Measurements from ENCODE around the gene FADS2.

FADS2 gene

DNA sequence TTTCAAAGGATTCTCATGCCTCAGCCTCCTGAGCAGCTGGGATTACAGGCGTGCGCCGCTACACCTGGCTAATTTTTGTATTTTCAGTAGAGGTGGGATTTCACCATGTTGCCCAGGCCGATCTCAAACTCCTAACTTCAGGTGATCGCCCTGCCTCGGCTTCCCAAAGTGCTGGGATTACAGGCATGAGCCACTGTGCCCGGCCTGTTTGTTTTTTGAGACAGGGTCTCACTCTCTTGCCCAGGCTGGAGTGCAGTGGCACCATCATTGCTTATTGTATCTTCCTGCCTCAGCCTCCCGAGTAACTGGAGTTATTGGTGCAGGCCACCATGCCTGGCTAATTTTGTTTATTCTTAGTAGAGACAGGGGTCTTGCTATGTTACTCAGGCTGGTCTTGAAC, 8.1 kb downstream of the FADS2 start:
- no peak overlapping the region for H3K4me3 ChIP-seq (ENCODE audit: low read length)
- H3K9me3 ChIP-seq (ENCODE audit: low read length) = no peaks in the 10 kb centered on the region
- peaks cover 79% of the 10 kb centered on the region for H3K36me3 ChIP-seq (ENCODE audit: insufficient read depth, low read length)
- H3K27me3 ChIP-seq (ENCODE audit: insufficient read depth, low read length) = no peaks in the 10 kb centered on the region
- no peak overlapping the region for H2AFZ ChIP-seq (ENCODE audit: low read depth, low read length)
- H3K4me1 ChIP-seq (ENCODE audit: insufficient read depth, low read length) = peaks cover 38% of the 10 kb centered on the region

- H3K27me3 ChIP-seq (ENCODE audit: insufficient read depth, low read length) = no peaks in the 10 kb centered on the region
- H3K9me3 ChIP-seq (ENCODE audit: low read length) = no peaks in the 10 kb centered on the region
- no peak overlapping the region for H2AFZ ChIP-seq (ENCODE audit: low read depth, low read length)
- H3K36me3 ChIP-seq (ENCODE audit: insufficient read depth, low read length) = peaks cover 79% of the 10 kb centered on the region
- H3K4me3 ChIP-seq (ENCODE audit: low read length) = no peak overlapping the region
- H3K4me1 ChIP-seq (ENCODE audit: insufficient read depth, low read length) = peaks cover 25% of the 10 kb centered on the region
Observed at GRCh38 chr11:61837411-61838005, 9.4 kb downstream of the FADS2 start.

- Histone ChIP-seq H3K36me3 (ENCODE audit: insufficient read depth, low read length) (peaks cover 79% of the 10 kb centered on the region), H3K4me1 (ENCODE audit: insufficient read depth, low read length) (peaks cover 15% of the 10 kb centered on the region), H3K27me3 (ENCODE audit: insufficient read depth, low read length) (no peaks in the 10 kb centered on the region)
Observed at GRCh38 chr11:61838501-61838900, 10.4 kb downstream of the FADS2 start.

GRCh38 chr11:61838921-61839320, 10.8 kb downstream of the FADS2 start:
- H2AFZ ChIP-seq (ENCODE audit: low read depth, low read length) = no peak overlapping the region
- no peaks in the 10 kb centered on the region for H3K27me3 ChIP-seq (ENCODE audit: insufficient read depth, low read length)
- H3K4me1 ChIP-seq (ENCODE audit: insufficient read depth, low read length) = peaks cover 11% of the 10 kb centered on the region
- no peak overlapping the region for H3K4me3 ChIP-seq (ENCODE audit: low read length)
- peaks cover 76% of the 10 kb centered on the region for H3K36me3 ChIP-seq (ENCODE audit: insufficient read depth, low read length)
- H3K9me3 ChIP-seq (ENCODE audit: low read length) = no peaks in the 10 kb centered on the region

More at GRCh38 chr11:61838501-61838900, 10.4 kb downstream of the FADS2 start:
- Histone ChIP-seq H3K4me3 (ENCODE audit: low read length) (no peak overlapping the region), H3K9me3 (ENCODE audit: low read length) (no peaks in the 10 kb centered on the region), H2AFZ (ENCODE audit: low read depth, low read length) (no peak overlapping the region)

- Histone ChIP-seq H3K27me3 (ENCODE audit: insufficient read depth, low read length) (no peaks in the 10 kb centered on the region), H3K9me3 (ENCODE audit: low read length) (no peaks in the 10 kb centered on the region), H3K36me3 (ENCODE audit: insufficient read depth, low read length) (peaks cover 80% of the 10 kb centered on the region), H3K4me3 (ENCODE audit: low read length) (no peak overlapping the region), H3K4me1 (ENCODE audit: insufficient read depth, low read length) (peaks cover 3% of the 10 kb centered on the region), H2AFZ (ENCODE audit: low read depth, low read length) (no peak overlapping the region)
Observed at GRCh38 chr11:61839742-61840141, 11.6 kb downstream of the FADS2 start.

DNA sequence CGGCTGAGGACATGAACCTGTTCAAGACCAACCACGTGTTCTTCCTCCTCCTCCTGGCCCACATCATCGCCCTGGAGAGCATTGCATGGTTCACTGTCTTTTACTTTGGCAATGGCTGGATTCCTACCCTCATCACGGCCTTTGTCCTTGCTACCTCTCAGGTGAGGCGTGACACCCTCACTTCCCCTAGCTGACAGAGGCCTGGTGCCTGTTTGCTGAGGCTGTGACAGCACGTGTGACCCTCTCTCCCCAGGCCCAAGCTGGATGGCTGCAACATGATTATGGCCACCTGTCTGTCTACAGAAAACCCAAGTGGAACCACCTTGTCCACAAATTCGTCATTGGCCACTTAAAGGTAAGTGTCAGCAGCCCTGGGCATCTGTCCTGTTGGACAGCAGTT, 12.3 kb downstream of the FADS2 start:
- H3K4me3 ChIP-seq (ENCODE audit: low read length) = no peak overlapping the region
- no peaks in the 10 kb centered on the region for H3K27me3 ChIP-seq (ENCODE audit: insufficient read depth, low read length)
- H3K9me3 ChIP-seq (ENCODE audit: low read length) = no peaks in the 10 kb centered on the region
- no peak overlapping the region for H2AFZ ChIP-seq (ENCODE audit: low read depth, low read length)
- no peaks in the 10 kb centered on the region for H3K4me1 ChIP-seq (ENCODE audit: insufficient read depth, low read length)
- peaks cover 85% of the 10 kb centered on the region for H3K36me3 ChIP-seq (ENCODE audit: insufficient read depth, low read length)

- H2AFZ ChIP-seq (ENCODE audit: low read depth, low read length) = no peak overlapping the region
- H3K9me3 ChIP-seq (ENCODE audit: low read length) = no peaks in the 10 kb centered on the region
- no peak overlapping the region for H3K4me3 ChIP-seq (ENCODE audit: low read length)
- H3K27me3 ChIP-seq (ENCODE audit: insufficient read depth, low read length) = no peaks in the 10 kb centered on the region
- H3K36me3 ChIP-seq (ENCODE audit: insufficient read depth, low read length) = peaks cover 87% of the 10 kb centered on the region
- H3K4me1 ChIP-seq (ENCODE audit: insufficient read depth, low read length) = no peaks in the 10 kb centered on the region
Observed at GRCh38 chr11:61841636-61842527, 13.8 kb downstream of the FADS2 start.

DNA sequence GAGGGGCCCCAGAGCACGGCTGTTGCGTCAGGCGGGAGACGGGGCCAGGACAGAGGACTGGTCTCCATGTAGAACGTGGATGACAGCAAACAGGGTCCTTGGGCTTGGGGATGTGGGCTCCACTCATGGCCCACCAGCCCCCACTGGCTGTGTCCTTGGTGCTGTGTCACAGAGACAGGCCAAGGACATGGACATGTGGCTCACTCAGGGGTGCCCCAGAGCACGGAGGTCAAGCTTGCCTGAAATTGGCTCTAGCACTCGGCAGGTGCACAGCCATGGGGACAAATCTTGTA, 14.4 kb downstream of the FADS2 start:
- no peak overlapping the region for H3K4me3 ChIP-seq (ENCODE audit: low read length)
- peaks cover 86% of the 10 kb centered on the region for H3K36me3 ChIP-seq (ENCODE audit: insufficient read depth, low read length)
- no peaks in the 10 kb centered on the region for H3K27me3 ChIP-seq (ENCODE audit: insufficient read depth, low read length)
- H2AFZ ChIP-seq (ENCODE audit: low read depth, low read length) = no peak overlapping the region
- H3K4me1 ChIP-seq (ENCODE audit: insufficient read depth, low read length) = no peaks in the 10 kb centered on the region
- no peaks in the 10 kb centered on the region for H3K9me3 ChIP-seq (ENCODE audit: low read length)

GRCh38 chr11:61844909-61845565, 16.9 kb downstream of the FADS2 start:
- Histone ChIP-seq H3K27me3 (ENCODE audit: insufficient read depth, low read length) (no peaks in the 10 kb centered on the region), H3K9me3 (ENCODE audit: low read length) (no peaks in the 10 kb centered on the region), H3K36me3 (ENCODE audit: insufficient read depth, low read length) (peaks cover 87% of the 10 kb centered on the region), H2AFZ (ENCODE audit: low read depth, low read length) (no peak overlapping the region), H3K4me3 (ENCODE audit: low read length) (no peak overlapping the region), H3K4me1 (ENCODE audit: insufficient read depth, low read length) (no peaks in the 10 kb centered on the region)

DNA sequence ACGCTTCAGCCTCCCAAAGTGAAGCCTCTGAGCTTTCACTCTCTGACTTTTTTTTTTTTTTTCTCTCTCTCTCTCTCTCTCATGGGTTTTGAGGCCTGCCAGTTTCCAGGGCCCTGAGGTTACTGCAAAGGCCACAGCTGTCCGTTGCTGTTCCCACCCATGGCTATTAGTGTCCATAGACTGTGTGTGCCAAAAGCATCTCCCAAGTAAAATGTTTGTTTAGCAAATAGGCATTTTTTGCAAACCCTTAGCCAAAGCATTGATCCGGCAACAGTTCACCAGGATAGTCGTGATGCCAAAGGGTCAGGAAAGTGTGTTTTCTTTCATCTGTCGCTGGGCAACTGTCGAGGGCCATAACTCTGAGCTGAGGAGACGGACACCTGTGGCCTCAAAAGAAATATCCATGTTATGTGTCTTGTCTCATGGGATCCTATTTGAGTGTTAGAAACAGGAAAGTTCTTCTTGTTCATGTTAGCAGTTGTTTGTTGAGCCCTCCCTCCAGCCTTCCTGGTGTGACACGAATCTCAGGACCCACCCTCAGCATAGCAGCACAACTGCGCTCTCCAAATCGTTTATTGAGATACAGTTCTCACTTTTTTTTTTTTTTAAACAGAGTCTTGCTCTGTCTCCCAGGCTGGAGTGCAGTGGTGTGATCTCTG, 18.4 kb downstream of the FADS2 start:
- H3K4me3 ChIP-seq (ENCODE audit: low read length) = no peak overlapping the region
- no peak overlapping the region for H2AFZ ChIP-seq (ENCODE audit: low read depth, low read length)
- no peaks in the 10 kb centered on the region for H3K9me3 ChIP-seq (ENCODE audit: low read length)
- no peaks in the 10 kb centered on the region for H3K27me3 ChIP-seq (ENCODE audit: insufficient read depth, low read length)
- peaks cover 86% of the 10 kb centered on the region for H3K36me3 ChIP-seq (ENCODE audit: insufficient read depth, low read length)
- no peaks in the 10 kb centered on the region for H3K4me1 ChIP-seq (ENCODE audit: insufficient read depth, low read length)

DNA sequence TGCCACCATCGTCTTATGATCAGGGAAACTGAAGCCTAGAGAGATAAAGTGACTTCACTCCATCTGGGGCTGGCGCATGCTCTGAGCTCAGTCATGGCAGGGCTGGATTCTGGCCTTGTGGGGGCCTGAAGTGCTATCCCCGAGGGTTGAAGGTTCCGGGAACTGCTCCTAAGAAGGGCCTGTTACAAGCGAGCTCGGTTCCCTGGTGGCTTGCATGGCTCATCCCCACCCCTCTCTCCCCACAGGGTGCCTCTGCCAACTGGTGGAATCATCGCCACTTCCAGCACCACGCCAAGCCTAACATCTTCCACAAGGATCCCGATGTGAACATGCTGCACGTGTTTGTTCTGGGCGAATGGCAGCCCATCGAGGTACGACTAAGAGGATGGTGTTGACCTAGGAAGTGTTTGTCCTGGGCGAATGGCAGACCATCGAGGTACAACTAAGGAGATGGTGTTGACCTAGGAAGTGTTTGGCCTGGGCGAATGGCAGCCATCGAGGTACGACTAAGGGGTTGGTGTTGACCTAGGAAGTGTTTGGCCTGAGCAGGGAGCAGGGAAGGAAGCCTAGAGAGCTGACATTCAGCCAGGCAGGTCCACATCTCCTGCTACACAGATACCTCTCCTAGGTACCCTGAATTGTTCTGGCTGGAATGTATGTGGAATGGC, 19.9 kb downstream of the FADS2 start:
- Histone ChIP-seq H3K4me1 (ENCODE audit: insufficient read depth, low read length) (no peaks in the 10 kb centered on the region), H3K9me3 (ENCODE audit: low read length) (no peaks in the 10 kb centered on the region), H3K4me3 (ENCODE audit: low read length) (no peak overlapping the region), H2AFZ (ENCODE audit: low read depth, low read length) (no peak overlapping the region), H3K36me3 (ENCODE audit: insufficient read depth, low read length) (peaks cover 82% of the 10 kb centered on the region), H3K27me3 (ENCODE audit: insufficient read depth, low read length) (no peaks in the 10 kb centered on the region)

DNA sequence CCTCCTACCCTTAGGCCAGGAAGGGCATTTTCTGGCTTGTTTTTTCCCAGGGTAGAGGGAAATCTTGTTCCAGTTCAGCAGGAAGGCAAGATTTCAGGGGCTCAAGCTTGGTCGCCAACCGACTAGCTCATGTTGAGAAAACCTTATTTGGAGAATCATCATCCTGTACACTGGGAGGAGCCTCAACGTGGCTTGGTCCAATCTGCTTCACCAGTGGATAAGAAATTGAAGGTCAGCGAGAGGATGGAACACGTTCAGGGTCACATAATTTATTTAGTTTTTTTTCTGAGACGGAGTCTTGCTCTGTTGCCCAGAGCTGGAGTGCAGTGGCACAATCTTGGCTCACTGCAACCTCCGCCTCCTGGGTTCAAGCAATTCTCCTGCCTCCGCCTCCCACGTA, 20.5 kb downstream of the FADS2 start:
- no peaks in the 10 kb centered on the region for H3K9me3 ChIP-seq (ENCODE audit: low read length)
- H3K4me3 ChIP-seq (ENCODE audit: low read length) = no peak overlapping the region
- H3K36me3 ChIP-seq (ENCODE audit: insufficient read depth, low read length) = peaks cover 82% of the 10 kb centered on the region
- H2AFZ ChIP-seq (ENCODE audit: low read depth, low read length) = no peak overlapping the region
- no peaks in the 10 kb centered on the region for H3K4me1 ChIP-seq (ENCODE audit: insufficient read depth, low read length)
- H3K27me3 ChIP-seq (ENCODE audit: insufficient read depth, low read length) = no peaks in the 10 kb centered on the region

All from neuron (in vitro differentiated cells).